DMS79 (cell line): ENCODE data around the gene TSPYL1.
"Not testable (repeated sequence)": the region's sequence is repeated elsewhere in the genome, so short reads cannot be mapped to it uniquely, and the experiment has no call there.

Source experiments
- DNase-seq: peaks from one replicate; lab custom pipeline; 2025; lab: John Stamatoyannopoulos, UW

The TSPYL1 gene

GRCh38 chr6:116298273-116298672, 18.5 kb upstream of the TSPYL1 start:
- DNase-seq = no peak

GRCh38 chr6:116292553-116292952, 12.8 kb upstream of the TSPYL1 start:
- DNase-seq = no peak

DNA sequence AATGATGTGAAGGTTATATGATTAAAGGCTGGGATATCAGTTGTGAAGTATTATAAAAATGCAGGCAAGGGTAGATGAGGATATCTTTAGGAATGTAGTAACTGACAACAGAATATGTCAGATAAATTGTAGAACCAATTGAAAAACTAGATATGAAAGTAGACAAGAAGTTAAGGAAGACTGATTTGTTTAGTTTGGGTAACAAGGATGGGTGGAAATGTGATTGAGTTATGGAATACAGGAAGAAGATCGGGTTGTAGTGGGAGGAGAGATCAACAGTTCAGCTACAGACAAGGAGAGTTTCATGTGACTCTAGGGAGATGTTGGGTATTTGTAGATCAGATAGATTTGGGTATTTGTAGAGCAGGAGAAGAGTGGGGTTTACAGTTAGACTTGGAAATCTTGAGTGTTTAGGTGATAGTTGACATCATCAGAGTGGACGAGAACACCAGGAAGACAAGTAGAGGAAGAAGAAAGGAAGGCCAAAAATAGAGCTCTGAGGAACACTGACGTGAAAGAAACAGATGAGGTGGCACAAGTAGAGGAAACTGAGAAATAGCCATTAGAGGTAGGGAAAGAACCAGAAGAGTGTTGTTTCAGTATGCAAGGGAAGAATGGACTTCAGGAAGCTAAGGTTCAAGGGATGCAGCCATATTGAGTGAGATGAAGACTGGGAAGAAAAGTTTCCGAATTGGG, 12.1 kb upstream of the TSPYL1 start:
- DNase-seq = no peak

GRCh38 chr6:116290799-116291198, 11.1 kb upstream of the TSPYL1 start:
- DNase-seq = no peak

DNA sequence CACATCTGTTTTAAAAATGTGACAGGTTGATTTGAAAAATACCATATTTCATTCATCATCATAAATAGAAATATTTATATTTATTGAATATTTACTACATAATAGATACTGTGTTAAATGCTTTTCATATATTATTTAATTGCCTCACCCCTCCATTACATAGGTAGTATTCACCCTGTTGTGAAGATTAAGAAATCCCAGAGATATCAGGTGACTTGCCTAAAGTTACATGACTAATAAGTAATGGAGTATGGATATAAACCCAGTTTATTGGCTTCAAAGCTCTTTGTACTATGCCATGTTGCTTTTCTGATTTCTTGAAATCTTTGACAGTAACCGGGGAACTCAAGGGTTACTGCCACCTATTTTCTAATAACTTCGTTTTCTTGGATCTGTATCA, 10.1 kb upstream of the TSPYL1 start:
- DNase-seq = no peak

GRCh38 chr6:116287689-116288282, 8.1 kb upstream of the TSPYL1 start:
- no peak for DNase-seq

- no peak for DNase-seq
Observed at GRCh38 chr6:116286773-116287358, 7.1 kb upstream of the TSPYL1 start.

DNA sequence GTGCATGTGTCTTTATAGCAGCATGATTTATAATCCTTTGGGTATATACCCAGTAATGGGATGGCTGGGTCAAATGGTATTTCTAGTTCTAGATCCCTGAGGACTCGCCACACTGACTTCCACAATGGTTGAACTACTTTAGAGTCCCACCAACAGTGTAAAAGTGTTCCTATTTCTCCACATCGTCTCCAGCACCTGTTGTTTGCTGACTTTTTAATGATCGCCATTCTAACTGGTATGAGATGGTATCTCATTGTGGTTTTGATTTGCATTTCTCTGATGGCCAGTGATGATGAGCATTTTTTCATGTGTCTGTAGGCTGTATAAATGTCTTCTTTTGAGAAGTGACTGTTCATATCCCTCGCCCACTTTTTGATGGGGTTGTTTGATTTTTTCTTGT, 5.3 kb upstream of the TSPYL1 start:
- DNase-seq = not testable (repeated sequence)

- DNase-seq = no peak
Observed at GRCh38 chr6:116283191-116283590, 3.5 kb upstream of the TSPYL1 start.

- no peak for DNase-seq
Observed at GRCh38 chr6:116282698-116283097, 3.0 kb upstream of the TSPYL1 start.

DNA sequence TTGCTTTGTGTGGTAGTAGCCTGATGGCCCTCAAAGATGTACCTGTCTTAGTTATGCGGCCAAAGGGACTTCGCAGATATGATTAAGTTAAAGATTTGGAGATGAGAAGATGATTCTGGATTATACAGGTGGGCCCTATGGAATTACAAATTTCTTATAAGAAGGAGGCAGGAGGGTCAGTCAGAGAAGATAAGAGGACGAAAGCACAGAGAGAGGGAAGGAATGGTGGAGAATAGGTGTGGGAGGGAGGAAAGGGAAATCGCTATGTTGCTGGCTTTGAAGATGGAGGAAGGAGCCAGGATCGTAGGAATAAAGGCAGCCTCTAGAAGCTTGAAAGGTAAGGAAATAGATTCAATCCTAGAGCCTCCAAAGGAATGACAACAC, 1.2 kb upstream of the TSPYL1 start:
- no peak for DNase-seq

- peak; percentile 28 for DNase-seq
Observed at GRCh38 chr6:116280161-116280932, 617 bp upstream of the TSPYL1 start.

DNA sequence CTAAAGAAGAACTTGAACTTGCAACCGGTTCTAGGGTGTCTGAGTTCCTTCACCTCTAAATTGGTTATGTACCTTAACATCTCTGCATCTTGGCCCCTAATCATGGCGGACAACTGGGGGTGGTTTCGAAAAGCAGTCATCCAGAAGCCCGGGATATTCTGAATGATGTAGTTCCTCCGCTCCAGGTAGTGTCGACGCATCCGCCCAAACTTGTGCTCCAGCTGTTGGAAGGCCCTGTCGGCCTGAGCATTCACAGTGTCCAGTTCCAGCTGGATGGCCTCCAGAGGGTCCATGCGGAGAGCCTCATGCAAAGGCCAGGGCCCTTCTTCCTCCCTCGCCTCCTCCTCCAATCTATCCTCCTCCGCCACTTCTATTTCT, 887 bp downstream of the TSPYL1 start:
- no peak for DNase-seq

GRCh38 chr6:116278481-116278829, 1.3 kb downstream of the TSPYL1 start:
- no peak for DNase-seq

- DNase-seq = no peak
Observed at GRCh38 chr6:116277124-116277523, 2.6 kb downstream of the TSPYL1 start.

- no peak for DNase-seq
Observed at GRCh38 chr6:116271149-116271708, 8.5 kb downstream of the TSPYL1 start.

DNA sequence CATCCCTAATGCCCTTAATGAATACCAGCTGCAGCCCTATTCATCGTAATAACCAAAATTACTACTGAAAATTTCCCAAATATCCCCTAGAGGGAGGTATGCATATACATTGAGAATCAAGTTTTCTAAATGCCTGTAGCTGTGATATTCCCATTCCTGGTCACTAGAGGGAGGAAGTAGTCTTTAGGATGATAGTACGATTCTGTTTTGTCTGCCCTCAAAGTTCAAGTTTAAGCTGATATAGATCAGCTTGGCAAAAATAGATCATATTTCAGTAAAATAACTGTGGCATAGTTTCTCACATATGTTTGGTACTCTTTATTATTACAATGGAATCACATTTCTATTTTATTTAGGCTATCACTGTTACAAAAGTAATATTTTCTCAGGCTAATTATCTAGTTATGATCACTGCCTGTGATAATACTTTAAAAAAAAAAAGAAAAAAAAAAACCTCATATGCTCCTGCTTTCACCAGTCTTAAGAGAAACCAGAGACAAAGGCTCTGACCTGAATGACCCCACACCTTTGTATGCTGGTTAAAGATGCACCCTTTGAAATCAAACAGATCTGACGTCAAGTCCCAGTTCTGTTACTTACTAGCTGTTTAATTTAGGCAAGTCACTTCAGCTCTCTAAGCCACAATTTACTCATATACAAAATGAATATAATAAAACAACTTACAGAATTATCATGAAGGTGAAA, 11.0 kb downstream of the TSPYL1 start:
- peak; percentile 7 for DNase-seq

GRCh38 chr6:116267836-116268588, 11.7 kb downstream of the TSPYL1 start:
- no peak for DNase-seq

- DNase-seq = no peak
Observed at GRCh38 chr6:116266803-116267202, 12.9 kb downstream of the TSPYL1 start.

- no peak for DNase-seq
Observed at GRCh38 chr6:116265041-116265829, 14.5 kb downstream of the TSPYL1 start.

GRCh38 chr6:116263353-116263752, 16.4 kb downstream of the TSPYL1 start:
- DNase-seq = no peak
